Testis (tissue), 2 donors: ENCODE measurements around the gene CDH23.

Experiments
- CTCF ChIP-seq, 3 experiments: fragments of 450-650 bp in 2 of 3; fragments of 200-600 bp in 1 of 3; sonication (generic) in 1 of 3; IDR thresholded peaks; one replicate each; pipeline ENCODE4 v1.5.1; 2016 to 2019; ENCODE audit warnings: antibody characterized with exemption in 3 of 3, mild to moderate bottlenecking in 2 of 3, moderate library complexity in 1 of 3
- POLR2A ChIP-seq: fragments of 450-650 bp; IDR thresholded peaks from one replicate; pipeline ENCODE4 v1.6.1; 2017; ENCODE audit warnings: antibody characterized with exemption, mild to moderate bottlenecking, moderate library complexity

- TF ChIP-seq CTCF (IDR thresholded peaks at IDR 0.05) (no peak), POLR2A (no peak)
Observed at GRCh38 chr10:71528371-71529206, 131.9 kb downstream of the CDH23 start.
